HG03521 (cell line): ENCODE results near the gene IRS2.
"Not testable (repeated sequence)": the region's sequence is repeated elsewhere in the genome, so short reads cannot be mapped to it uniquely, and the experiment has no call there.

Source experiments
- ATAC-seq: cut with Tn5 transposase; IDR thresholded peaks from one replicate; pipeline ENCODE4 v1.9.1; 2021; ENCODE audit warnings: mild to moderate bottlenecking, moderate library complexity; ENCODE audit not compliant: unreplicated experiment

IRS2 gene, protein sequence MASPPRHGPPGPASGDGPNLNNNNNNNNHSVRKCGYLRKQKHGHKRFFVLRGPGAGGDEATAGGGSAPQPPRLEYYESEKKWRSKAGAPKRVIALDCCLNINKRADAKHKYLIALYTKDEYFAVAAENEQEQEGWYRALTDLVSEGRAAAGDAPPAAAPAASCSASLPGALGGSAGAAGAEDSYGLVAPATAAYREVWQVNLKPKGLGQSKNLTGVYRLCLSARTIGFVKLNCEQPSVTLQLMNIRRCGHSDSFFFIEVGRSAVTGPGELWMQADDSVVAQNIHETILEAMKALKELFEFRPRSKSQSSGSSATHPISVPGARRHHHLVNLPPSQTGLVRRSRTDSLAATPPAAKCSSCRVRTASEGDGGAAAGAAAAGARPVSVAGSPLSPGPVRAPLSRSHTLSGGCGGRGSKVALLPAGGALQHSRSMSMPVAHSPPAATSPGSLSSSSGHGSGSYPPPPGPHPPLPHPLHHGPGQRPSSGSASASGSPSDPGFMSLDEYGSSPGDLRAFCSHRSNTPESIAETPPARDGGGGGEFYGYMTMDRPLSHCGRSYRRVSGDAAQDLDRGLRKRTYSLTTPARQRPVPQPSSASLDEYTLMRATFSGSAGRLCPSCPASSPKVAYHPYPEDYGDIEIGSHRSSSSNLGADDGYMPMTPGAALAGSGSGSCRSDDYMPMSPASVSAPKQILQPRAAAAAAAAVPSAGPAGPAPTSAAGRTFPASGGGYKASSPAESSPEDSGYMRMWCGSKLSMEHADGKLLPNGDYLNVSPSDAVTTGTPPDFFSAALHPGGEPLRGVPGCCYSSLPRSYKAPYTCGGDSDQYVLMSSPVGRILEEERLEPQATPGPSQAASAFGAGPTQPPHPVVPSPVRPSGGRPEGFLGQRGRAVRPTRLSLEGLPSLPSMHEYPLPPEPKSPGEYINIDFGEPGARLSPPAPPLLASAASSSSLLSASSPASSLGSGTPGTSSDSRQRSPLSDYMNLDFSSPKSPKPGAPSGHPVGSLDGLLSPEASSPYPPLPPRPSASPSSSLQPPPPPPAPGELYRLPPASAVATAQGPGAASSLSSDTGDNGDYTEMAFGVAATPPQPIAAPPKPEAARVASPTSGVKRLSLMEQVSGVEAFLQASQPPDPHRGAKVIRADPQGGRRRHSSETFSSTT (N-terminal part only)

DNA sequence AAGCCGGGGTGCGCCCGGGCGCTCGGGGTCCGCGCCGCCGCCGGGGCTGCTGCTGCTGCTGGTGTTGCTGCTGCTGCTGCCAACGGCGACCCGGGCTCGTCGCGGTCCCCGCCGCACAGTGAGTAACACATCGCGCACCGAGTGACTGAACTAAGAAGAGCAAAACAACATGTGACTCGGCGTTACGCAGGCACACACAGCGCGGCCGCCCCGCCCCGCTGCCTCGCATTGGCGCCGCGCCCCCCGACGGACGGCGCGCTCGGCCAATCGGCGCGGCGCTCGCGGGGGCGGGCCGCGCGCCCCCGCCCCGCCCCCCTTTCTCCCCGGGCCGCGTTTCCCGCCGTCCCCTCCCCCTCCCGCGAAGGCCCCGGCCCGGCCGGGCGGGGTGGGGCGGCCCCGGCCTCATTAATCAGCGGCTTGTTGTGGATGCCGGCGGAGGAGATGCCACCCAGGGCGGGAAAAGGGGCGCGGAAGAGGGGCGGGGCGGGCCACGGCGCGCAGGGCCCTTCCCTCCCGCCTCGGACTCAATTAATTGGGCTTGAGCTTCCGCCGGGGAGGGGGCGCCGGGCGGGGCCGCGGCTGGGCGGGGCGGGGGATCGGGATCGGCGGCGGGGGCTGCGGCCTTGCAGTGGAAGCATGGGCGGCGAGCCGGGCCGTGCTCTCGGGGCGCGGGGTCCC, at the start of gene IRS2:
Gene IRS2, minus strand, starts transcription at position 127 of the 678 bp plus-strand sequence. CDS start 530 bp downstream, outside the sequence.
- peak; percentile 94 for ATAC-seq

DNA sequence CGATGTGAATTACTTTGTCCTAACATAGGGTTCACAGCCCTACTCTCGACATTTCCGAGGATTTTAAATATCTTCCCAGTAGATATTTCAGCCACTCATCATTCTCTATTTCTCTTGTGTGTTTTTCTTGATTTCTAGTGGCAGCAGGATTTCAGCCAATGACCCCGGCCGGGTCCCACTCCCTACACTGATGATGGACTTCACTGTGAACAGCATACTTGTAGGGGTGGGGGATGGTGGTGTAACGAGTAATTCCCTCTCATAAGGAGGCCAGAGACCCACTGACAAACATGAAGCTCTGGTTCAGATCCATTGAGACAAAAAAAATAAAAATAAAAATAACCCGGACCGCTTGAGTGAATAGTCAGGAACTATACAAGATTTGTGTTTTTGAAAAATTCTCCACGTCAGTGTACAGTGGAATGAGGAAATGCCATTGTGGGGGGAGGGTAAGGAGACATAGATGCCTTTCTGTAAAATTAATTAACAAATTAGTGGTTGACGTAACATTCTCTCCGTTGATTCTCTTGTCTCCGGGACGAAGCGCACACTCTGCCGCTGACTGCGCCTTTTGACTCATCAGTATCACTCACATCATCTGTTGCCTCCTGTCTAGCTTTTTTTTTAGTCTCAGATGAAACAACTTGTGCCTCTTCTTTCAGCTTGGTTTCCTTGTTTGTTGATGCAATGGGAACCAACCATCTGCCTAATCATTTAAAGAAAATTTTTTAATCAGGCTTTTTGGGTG, 48.8 kb upstream of the IRS2 start:
- no peak for ATAC-seq

DNA sequence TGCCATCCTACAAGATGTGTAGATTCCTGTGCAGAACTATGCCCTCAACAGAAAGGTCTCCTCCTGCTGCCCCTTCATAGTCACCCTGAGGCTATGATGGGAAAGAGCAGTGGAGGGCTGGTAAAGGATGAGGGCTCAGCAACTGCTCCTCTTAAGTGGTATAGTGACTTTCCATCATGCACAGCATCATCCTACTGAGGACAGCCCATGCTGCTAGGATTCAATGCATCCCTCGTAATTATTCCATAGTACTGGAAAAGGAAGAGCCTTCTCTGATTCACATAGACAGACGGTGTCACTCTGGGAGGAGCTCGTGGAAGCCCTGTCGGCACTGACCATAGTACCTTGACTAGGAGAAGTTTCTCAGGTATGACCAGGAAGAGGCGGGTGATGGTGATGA, 47.6 kb upstream of the IRS2 start:
- ATAC-seq, result no peak

DNA sequence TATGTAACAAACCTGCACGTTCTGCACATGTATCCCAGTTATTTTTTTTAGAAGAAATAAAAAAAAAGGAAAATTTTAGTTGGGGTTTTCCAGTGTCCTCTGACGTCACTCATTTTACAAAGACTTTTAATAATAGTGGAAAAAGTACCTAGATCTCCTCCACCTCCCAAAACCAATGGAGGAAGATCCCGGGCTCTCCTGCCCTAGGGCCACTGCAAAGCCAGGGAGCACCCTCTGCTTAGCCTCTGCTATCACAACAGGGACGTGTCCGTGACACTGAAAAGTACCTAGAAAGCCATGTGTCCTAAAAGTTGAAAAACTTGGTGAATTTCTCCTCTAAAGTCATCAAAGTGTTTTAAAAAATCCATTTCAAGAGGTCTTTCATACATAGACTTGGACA, 46.7 kb upstream of the IRS2 start:
- ATAC-seq, result no peak

DNA sequence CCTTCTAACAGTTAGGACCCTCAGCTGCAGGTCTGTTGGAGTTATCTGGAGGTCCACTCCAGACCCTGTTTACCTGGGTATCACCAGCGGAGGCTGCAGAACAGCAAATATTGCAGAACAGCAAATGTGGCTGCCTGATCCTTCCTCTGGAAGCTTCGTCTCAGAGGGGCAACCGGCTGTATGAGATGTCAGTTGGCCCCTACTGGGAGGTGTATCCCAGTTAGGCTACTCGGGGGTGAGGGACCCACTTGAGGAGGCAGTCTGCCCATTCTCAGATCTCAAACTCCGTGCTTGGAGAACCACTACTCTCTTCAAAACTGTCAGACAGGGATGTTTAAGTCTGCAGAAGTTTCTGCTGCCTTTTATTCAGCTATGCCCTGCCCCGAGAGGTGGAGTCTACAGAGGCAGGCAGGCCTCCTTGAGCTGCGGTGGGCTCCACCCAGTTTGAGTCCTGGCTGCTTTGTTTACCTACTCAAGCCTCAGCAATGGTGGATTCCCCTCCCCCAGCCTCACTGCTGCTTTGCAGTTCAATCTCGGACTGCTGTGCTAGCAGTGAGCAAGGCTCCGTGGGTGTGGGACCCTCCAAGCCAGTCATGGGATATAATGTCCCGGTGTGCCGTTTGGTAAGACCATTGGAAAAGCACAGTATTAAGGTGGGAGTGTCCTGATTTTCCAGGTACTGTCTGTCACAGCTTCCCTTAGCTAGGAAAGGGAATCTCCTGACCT, 42.4 kb upstream of the IRS2 start:
- not testable (repeated sequence) for ATAC-seq

DNA sequence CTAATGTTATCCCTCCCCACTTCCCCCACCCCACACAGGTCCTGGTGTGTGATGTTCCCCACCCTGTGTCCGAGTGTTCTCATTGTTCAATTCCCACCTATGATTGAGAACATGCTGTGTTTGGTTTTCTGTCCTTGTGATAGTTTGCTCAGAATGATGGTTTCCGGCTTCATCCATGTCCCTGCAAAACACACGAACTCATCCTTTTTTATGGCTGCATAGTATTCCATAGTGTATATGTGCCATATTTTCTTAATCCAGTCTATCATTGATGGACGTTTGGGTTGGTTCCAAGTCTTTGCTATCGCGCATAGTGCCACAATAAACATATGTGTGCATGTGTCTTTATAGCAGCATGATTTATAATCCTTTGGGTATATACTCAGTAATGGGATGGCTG, 36.8 kb upstream of the IRS2 start:
- not testable (repeated sequence) for ATAC-seq

DNA sequence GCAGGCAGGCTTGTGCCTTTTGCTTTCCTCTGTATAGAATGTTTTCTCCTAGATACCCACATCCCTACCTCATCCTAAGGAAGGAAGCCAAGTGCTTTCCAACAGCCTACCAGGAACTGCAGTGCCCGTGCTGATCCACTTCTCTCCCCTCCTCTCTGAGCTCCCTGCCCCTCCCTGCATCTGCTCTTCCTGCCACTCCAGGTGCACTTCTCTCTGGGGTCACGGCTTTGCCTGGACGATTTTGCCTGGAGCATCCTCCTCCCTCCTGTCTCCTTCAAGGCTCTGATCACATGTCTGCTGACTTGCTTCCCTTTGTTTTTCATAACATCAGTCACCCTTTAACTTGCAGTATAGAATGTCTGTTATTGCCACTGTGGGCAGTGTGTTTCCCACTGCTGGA, 34.7 kb upstream of the IRS2 start:
- ATAC-seq, result no peak

DNA sequence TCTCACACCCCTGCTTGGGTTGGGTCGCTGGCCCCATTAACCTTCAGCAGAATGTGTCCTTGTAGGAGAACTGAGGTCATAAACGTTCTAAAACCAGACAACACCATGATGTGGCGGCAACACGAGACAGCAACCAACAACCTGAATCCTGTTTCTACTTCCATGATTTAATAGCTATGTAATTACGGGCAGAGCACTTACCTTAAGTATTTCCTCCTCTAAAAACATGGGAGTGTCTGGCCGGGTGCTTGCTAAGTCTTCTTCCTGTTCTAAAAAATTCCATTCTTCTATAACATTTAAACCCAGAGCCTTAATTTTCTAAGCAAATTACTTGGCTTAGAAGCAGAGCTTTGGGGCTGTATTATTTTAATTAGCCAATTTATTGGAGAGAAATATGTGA, 33.5 kb upstream of the IRS2 start:
- no peak for ATAC-seq

DNA sequence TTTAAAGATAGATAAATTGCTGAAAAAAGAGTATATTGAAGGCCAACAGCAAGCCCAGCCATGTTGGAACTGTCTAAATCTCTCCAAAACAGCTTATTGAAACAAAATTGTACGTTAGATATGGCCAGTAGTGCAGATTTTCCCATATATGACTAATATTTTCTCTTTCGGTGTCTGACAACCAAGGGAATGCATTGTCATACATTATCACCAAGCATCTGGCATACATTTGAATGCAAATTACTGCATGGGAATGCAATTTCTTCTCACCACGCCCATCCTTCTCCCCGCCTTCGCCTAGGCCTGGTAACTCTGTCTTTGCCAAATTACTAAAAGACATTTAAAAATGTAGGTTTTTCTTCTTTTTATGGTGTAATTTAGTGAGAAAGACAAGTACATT, 32.5 kb upstream of the IRS2 start:
- no peak for ATAC-seq

DNA sequence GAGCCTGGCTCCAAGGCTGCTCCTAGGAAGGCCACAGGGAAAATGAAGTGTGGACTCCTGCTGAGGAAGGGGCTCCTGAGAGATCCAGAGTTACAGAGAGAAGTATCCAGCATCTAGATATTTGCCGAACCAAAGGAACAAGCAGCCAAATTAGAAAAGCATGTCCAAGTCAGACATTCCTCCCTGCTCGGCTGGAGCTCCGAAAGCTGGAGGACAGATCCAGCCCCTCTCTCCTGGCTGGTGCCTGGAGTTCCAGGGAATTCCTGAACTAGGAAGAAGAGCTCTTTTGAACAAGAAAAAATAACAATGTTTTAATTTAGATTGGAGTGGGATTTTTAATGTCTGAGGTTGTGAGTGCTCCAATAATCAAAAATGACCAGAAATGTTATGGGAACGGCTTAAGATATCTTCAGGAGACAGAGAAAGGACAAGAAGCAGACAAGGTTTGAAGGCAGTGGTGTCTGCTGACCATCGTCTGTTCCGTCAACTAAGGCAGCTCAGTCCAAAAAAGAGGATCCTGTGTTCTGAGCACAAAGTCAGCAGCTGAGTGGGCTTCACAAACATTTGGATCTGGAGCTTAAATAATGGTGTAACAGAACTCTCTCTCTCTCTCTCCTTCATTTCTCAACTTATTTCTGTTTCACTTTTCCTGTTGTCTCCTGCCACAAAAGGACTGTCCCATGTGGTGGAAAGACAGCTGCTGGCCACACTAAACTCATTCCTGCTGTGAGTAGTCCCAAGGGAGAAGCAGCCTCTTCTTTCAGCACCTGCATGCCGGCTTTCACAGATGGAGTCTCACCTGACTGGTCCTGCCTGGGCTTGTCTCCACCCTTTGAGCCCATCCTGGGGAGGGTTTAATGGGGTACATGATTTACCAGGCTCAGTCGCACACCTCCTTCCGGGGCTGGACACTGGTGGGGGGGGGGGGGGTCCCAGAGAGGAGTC, 31.5 kb upstream of the IRS2 start:
- no peak for ATAC-seq

DNA sequence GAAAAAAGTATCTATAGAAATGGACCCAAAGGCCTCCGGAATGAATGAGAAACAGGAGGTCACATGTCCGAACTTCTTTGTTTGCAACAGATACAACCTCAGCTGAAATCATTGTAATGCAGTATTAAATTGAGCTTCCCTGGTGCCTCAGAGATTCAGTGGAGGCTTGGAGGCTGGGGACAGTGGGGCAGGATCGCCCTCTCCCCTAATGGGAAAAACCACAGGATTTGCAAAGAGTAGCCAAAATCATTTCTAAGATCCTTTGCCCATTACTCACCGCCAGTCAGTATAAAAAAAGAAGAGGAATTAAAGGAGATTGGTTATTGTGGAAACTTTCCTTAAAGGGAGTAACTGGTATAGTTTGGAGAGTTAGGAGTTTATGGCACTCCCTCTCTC, 30.4 kb upstream of the IRS2 start:
- ATAC-seq, result no peak

DNA sequence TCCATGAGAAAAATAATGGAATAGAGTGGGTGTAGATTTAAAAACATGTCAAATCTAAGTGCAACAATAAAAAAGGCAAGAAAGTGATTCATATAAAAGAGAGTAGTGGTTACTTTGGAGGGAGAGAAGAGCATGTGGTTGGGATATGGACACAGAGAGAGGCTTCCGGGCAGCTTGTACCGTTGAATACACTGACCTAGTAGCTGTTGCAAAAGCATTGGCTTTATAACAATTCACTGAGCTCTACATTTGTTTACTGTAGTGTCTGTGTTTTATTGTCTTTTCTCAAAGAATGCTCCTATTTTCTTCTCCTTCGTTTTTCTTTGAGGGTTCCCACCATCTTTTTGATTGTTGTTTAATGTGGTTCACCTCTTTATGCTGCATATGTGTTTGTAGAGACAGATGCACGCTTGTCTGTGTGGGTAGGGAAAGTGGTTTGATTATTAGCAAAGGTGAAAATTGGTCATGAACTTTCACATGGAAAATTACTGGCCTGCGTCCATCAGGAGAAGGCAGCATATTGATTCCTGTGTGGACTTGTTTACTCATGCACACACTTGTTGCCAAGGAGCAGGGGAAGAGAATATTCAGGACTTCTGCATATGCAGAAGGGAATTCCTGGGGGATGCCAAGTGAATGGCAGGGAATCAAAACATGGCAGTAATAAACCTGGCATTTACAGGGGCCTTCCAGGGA, 29.9 kb upstream of the IRS2 start:
- no peak for ATAC-seq

DNA sequence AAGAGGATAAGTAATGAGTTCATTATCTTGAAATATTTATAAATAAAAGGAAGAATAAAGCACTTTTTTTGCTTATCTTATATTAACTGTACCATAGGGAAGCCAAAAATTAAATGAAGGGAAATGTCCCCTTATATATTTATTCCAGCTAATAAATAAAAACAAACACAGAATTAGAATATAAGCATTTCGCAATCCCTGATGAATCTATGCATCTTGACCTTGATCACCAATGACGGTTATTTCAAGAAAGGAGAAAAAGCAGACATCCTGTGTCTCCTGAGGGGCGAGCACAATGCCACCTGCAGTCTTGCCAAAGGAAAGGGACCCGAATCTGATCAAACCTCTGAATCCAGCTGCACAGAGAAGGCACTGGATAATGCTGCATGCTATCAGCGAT, 29.3 kb upstream of the IRS2 start:
- ATAC-seq, result no peak

DNA sequence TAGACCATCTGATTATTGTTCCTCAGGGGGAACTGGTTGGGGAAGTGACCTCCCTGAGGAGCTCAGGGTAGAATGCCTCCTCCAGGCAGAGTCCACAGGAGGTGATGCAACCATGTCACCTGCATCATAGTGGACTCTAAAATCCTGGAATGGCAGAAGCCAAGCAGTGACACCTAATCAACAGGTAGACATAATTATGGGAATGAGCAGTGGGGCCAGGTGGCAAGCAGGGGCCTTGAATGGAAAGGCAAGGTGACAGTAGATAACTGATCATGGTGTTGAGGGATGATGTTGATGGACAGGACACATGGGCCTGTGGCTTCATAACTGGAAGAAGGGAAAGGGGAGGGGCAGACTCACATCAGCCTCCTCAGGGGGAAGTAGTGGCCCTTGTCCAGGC, 27.3 kb upstream of the IRS2 start:
- no peak for ATAC-seq

DNA sequence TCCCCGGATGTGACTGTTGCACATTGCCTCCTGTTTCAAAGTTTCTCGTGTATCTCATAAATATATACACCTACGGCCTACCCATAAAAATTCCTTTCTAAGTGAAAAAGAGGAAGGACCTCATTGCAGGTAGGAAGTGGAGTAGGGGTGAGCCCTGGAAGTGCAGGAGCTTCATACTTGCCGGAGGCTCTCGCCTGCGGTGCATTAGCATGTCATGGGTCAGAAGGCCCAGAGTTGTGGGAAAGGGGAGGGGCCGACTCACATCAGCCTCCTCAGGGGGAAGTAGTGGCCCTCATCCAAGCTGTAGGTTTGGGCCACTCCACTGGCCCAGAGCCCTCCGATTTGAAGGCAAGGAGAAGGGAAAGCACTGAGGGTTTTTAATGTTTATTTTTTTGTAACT, 26.0 kb upstream of the IRS2 start:
- no peak for ATAC-seq

DNA sequence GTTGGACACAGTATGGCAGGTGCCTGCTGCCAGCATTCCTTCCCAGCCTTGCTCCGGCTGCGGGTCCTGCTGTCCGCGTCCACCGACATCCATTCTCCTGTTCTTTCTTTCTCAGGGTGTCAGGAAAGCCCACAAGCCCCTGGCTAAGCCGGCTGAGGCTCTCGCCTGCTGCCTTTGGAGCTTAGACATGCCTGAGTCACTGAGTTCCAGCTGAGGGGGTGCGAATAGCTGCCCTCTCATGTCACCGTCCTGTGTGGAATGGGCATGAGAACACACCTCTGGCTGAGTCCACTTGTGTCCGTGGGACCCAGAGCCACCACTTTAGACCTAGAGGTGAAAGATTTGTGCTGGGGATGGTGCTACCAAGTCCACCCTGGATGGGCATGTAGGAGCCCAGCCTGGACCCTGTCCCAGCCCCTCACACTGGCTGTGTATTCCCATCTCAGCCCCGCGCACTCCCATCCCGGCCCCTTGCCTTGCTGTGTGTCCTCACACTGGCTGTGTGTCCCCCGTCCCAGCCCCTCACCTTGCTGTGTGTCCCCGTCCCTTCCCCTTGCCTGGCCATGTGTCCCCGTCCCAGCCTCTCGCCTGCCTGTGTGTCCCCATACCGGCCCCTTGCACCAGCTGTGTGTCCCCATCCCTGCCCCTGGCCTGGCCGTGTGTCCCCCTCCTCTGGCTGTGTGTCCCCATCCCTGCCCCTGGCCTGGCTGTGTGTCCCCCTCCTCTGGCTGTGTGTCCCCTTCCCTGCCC, 24.6 kb upstream of the IRS2 start:
- no peak for ATAC-seq
